Esophagus squamous epithelium (tissue), 5 donors: ENCODE data around the gene CMTM3. TPM values are rescaled to one million over a fixed set of nuclear protein-coding genes. Genes with fewer than 3 reads are reported as not detected.

Source experiments
- DNase-seq: peaks from one replicate; lab custom pipeline; 2025; lab: John Stamatoyannopoulos, UW
- H3K27ac ChIP-seq, 4 donors: fragments of 200-600 bp; sonication (generic); one replicate each; pipeline ENCODE4 v1.5.1; 2016 to 2019; ENCODE audit warnings: mild to moderate bottlenecking in 1 of 4
- H3K27me3 ChIP-seq, 4 donors: fragments of 200-600 bp; sonication (generic); 1 replicate in 3 of 4; 2 replicates in 1 of 4; pipeline versions ENCODE4 v1.5.1 to v1.6.0; 2017 to 2021; ENCODE audit warnings: antibody characterized with exemption in 1 of 4
- H3K36me3 ChIP-seq, 3 donors: fragments of 200-600 bp; sonication (generic); one replicate each; pipeline ENCODE4 v1.5.1; 2016 to 2019
- H3K4me1 ChIP-seq, 3 donors: fragments of 200-600 bp; sonication (generic); one replicate each; pipeline ENCODE4 v1.5.1; 2017 to 2019
- H3K4me3 ChIP-seq, 4 donors: fragments of 200-600 bp; sonication (generic); 1 replicate in 3 of 4; 2 replicates in 1 of 4; pipeline ENCODE4 v1.5.1; 2016 to 2019; ENCODE audit warnings: mild to moderate bottlenecking in 2 of 4, moderate library complexity in 1 of 4
- H3K9me3 ChIP-seq, 3 donors: fragments of 200-600 bp; sonication (generic); one replicate each; pipeline ENCODE4 v1.5.1; 2016 to 2019
- POLR2A ChIP-seq, 4 donors: fragments of 450-650 bp; IDR thresholded peaks; one replicate each; pipeline ENCODE4 v1.6.1; 2017; ENCODE audit warnings: antibody characterized with exemption in 4 of 4, mild to moderate bottlenecking in 4 of 4, moderate library complexity in 3 of 4
- WGBS, 2 donors: methylation state at CpG; one replicate each; pipeline ENCODE4 v1.1.5; 2018; 5-methylcytosine and 5-hydroxymethylcytosine counted together
- intact Hi-C: fragments of 100-400 bp; cut with DNase I; formaldehyde crosslinking; loops from one replicate; pipeline ENCODE4 v1.15.0; 2022
- total RNA-seq, 4 donors: library from RNA; depleted of rRNA; stranded (reverse); fragments of >200 nt; gene quantifications; one replicate each; pipeline ENCODE4 v1.1.0, GENCODE V29; 2016
- TF ChIP-seq, protein P1 (sequence below), 6 experiments: fragments of 450-650 bp in 4 of 6; fragments of 200-600 bp in 2 of 6; sonication (generic) in 2 of 6; IDR thresholded peaks; one replicate each; pipeline ENCODE4 v1.5.1; 2016 to 2019; ENCODE audit warnings: antibody characterized with exemption in 6 of 6, mild to moderate bottlenecking in 4 of 6, moderate library complexity in 4 of 6
- donor health status: DM: yes; HTN: yes; CAD: no.

CMTM3 gene
- total RNA-seq, 4 donors from 2014 or later: 4.0 to 19.6 (median 8.9) TPM

DNA sequence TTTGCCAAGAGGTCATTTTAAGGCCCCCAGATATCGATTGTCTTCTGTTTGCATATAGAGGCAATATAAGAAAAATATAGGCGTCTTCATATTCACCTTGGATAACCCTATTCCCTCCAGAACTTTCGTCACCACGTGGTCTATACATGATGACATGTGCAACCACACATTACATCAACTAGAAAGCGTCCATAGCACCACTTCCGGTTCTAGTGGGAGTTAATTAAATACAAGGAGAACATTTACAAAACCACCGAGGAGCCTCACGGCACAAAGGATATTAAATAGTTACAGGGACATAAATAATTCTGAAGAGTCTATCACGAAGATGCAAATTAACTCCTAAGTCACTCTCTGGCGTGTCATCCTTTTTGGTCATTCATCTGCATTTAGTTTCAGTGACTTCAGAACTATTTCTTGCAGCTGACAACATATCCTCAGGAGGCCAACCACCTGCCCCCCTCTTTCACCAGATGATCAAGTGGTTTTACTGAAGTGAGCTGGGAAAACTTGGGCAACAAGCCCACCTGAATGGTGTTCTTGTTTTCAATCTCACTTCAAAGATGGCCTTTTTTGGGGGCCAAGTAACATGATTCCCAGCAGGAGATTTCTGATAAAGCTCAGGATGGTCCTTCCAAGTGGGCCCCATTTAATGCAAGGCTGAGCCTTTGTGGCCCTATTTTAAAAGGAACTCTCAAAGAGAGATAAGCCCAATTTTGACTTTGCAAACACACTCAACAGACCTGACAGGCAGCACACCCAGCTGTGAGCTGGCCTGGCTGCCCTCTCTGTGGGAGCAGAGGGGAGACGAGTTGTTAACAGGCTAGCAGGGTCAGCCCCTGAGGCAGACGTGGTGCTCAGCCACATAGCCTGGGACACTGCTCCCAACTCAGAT, 15.3 kb downstream of the CMTM3 start:
- peaks cover 0 to 53% (median 0%) of the 10 kb centered on the region in 3 donors for H3K36me3 ChIP-seq
- H3K27me3 ChIP-seq: no peaks in the 10 kb centered on the region
- H3K4me3 ChIP-seq: no peak overlapping the region
- H3K27ac ChIP-seq: peak overlapping the region in 3 of 4 donors; percentile 66 to 82 (median 74)
- WGBS, 2 donors: 54 to 65% methylated on average over 12 of the region's 12 CpGs
- H3K9me3 ChIP-seq: no peaks in the 10 kb centered on the region
- no peak for DNase-seq
- H3K4me1 ChIP-seq: peaks cover 14 to 34% (median 20%) of the 10 kb centered on the region in 3 donors
- TF ChIP-seq, protein P1, sequence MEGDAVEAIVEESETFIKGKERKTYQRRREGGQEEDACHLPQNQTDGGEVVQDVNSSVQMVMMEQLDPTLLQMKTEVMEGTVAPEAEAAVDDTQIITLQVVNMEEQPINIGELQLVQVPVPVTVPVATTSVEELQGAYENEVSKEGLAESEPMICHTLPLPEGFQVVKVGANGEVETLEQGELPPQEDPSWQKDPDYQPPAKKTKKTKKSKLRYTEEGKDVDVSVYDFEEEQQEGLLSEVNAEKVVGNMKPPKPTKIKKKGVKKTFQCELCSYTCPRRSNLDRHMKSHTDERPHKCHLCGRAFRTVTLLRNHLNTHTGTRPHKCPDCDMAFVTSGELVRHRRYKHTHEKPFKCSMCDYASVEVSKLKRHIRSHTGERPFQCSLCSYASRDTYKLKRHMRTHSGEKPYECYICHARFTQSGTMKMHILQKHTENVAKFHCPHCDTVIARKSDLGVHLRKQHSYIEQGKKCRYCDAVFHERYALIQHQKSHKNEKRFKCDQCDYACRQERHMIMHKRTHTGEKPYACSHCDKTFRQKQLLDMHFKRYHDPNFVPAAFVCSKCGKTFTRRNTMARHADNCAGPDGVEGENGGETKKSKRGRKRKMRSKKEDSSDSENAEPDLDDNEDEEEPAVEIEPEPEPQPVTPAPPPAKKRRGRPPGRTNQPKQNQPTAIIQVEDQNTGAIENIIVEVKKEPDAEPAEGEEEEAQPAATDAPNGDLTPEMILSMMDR (IDR thresholded peaks at IDR 0.05): no peak
- no peak for TF ChIP-seq POLR2A (IDR thresholded peaks at IDR 0.05)
- intact Hi-C loops: no loop called here

DNA sequence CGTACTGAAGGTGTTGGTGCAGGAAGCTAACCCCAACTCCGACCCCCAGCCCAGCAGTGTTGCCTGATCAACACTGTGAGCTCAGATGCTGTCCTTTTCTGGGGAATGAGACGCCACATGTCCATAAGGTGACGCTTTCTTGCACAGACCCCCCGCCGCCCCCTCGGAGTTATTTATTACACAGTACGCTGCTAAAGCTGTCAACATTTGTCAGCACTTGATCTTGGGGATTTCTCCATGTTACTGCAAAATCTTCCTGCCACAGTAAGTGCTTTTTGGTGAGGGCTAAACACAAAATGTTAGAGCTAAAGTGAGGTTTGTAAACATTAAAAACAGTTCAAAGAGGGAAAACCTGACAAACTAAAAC, 15.9 kb downstream of the CMTM3 start:
- no peaks in the 10 kb centered on the region for H3K27me3 ChIP-seq
- TF ChIP-seq, protein P1 (IDR thresholded peaks at IDR 0.05): no peak
- TF ChIP-seq POLR2A (IDR thresholded peaks at IDR 0.05): no peak
- H3K27ac ChIP-seq: no peak overlapping the region
- H3K4me1 ChIP-seq: peaks cover 14 to 34% (median 20%) of the 10 kb centered on the region in 3 donors
- intact Hi-C loops: no loop called here
- peaks cover 0 to 47% (median 0%) of the 10 kb centered on the region in 3 donors for H3K36me3 ChIP-seq
- no peaks in the 10 kb centered on the region for H3K9me3 ChIP-seq
- 89 to 93% methylated on average over 8 of the region's 8 CpGs for WGBS, 2 donors
- no peak overlapping the region for H3K4me3 ChIP-seq
- DNase-seq: no peak

DNA sequence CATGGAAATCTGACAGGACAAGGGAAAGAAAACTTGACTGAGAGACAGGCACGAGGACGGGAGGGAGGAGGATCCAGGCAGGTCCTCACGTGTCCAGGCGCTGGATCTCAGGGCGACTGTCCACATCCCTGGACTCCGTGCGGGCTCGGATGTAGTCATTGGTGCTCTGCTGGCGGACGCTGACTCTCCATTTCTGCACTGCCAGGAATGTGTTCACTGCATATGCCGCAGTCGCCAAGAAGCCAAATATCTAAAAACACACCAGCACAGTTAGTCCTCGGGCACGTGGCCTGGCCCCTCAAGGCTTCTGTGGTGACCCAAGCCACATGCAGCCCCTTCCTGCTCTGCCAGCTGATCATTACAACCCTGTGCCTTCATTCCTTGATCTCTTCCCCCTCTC, 17.5 kb downstream of the CMTM3 start:
- Histone ChIP-seq H3K9me3 (no peaks in the 10 kb centered on the region), H3K27ac (no peak overlapping the region), H3K4me1 (peaks cover 14 to 49% (median 23%) of the 10 kb centered on the region in 3 donors), H3K4me3 (no peak overlapping the region), H3K27me3 (no peaks in the 10 kb centered on the region), H3K36me3 (peaks cover 0 to 33% (median 0%) of the 10 kb centered on the region in 3 donors)
- DNase-seq: no peak
- WGBS, 2 donors: 83 to 88% methylated on average over 13 to 14 of the region's 14 CpGs
- TF ChIP-seq POLR2A (IDR thresholded peaks at IDR 0.05): no peak
- TF ChIP-seq, protein P1 (IDR thresholded peaks at IDR 0.05): no peak
- intact Hi-C loops: no loop called here

DNA sequence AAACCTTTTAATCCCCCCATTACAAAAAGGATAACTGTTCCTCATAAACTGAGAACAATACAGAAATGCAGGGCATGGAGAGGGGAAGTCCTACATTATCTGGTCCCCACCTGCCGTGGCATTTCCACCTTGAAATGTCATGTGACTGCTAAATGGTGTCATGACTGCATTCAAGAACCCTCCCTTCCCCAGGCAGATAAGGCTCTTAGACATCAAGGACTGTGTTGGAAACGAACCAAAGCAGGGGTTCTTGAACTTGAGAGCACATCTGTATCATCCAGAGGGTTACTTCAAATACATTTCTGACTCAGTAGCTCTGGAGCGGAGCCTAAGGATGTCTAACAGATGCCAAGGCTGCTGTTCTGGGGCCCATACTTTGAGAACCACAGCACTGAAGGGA, 18.4 kb downstream of the CMTM3 start:
- WGBS, 2 donors: 83 to 89% methylated on average over 3 of the region's 3 CpGs

More for the DNA sequence above, 18.4 kb downstream of the CMTM3 start:
- peaks cover 14 to 41% (median 18%) of the 10 kb centered on the region in 3 donors for H3K4me1 ChIP-seq
- H3K36me3 ChIP-seq: peaks cover 0 to 33% (median 0%) of the 10 kb centered on the region in 3 donors
- H3K27ac ChIP-seq: no peak overlapping the region
- intact Hi-C loops: no loop called here
- no peak overlapping the region for H3K4me3 ChIP-seq
- TF ChIP-seq, protein P1 (IDR thresholded peaks at IDR 0.05): no peak
- no peak for TF ChIP-seq POLR2A (IDR thresholded peaks at IDR 0.05)
- H3K9me3 ChIP-seq: no peaks in the 10 kb centered on the region
- H3K27me3 ChIP-seq: no peaks in the 10 kb centered on the region
- DNase-seq: no peak
